ENCODE results near the gene MBOAT2.

Gene MBOAT2

GRCh38 chr2:8805278-8806210 is 197.9 kb downstream of the MBOAT2 start:
- DNase-seq, result no peak

GRCh38 chr2:8803658-8804379 is 199.7 kb downstream of the MBOAT2 start:
- no peak for DNase-seq

- DNase-seq, result no peak
These were observed 200.7 kb downstream of the MBOAT2 start for GRCh38 chr2:8802741-8803140.

Data from NCI-H748 treated with DMSO at 0.1 percent for 48 hours (cell line).